Measurements from ENCODE around the gene PKP3. TPM values are rescaled to one million over a fixed set of nuclear protein-coding genes. Genes with fewer than 3 reads are reported as not detected.
A peak's percentile ranks its signal among the peaks of the same experiment; 100 is the strongest.

Gene PKP3
- total and polyA plus RNA-seq, 5 donors from 2014 or later = 0.09 to 0.75 (median 0.28) TPM; not detected in 1

DNA sequence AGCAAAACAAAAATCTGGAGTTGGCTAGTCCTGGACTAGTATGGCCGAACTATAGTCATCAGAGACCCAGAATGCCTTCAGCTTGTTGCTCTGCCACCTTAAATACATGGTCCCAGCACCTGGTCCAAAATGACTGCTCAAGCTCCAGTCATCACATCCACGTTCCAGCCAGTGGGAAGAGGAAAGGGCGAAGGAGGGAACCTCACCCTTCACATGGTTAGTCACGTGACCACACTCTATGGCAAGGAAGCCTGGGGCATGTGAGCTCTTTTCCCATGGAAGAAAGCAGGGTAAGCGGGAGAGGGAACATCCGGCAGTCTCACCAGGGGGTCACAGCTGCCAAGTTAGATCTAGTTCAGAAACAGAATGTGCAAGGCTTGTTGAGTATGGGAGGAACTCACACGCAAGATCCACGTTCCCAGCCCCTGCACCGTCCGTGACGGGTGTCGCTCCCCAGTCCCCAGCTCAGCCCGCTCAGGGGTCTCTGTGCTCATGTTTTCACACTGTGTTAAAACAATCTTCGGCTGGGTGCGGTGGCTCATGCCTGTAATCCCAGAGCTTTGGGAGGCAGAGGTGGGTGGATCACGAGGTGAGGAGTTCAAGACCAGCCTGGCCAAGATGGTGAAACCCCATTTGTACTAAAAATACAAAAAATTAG lies 49.7 kb downstream of the PKP3 start:
- Mint-ChIP-seq H3K9me3 (no peaks in the 10 kb centered on the region), H3K4me1 (peaks cover 0 to 27% (median 10%) of the 10 kb centered on the region in 4 donors), H3K36me3 (no peaks in the 10 kb centered on the region), H3K27ac (no peak overlapping the region), H3K27me3 (no peaks in the 10 kb centered on the region), H3K4me3 (peak overlapping the region in 2 of 4 donors; percentile 49 to 54)
- Histone ChIP-seq H3K4me3 (ENCODE audit: low read depth, low read length) (no peak overlapping the region), H3K27ac (ENCODE audit: insufficient read depth, low read length, poor library complexity, severe bottlenecking) (no peak overlapping the region), H3K27me3 (ENCODE audit: control insufficient read depth, insufficient read depth, low read length) (no peaks in the 10 kb centered on the region), H3K36me3 (ENCODE audit: control insufficient read depth, insufficient read depth, low read length) (no peaks in the 10 kb centered on the region), H3K4me1 (ENCODE audit: control insufficient read depth, insufficient read depth, low read length, poor library complexity, severe bottlenecking) (peaks cover 41% of the 10 kb centered on the region), H3K9me3 (ENCODE audit: control insufficient read depth in 2 of 2, low read length in 2 of 2) (no peaks in the 10 kb centered on the region)
- DNase-seq (no peak), ATAC-seq (ENCODE audit: low read depth in 2 of 2) (no peak)

DNA sequence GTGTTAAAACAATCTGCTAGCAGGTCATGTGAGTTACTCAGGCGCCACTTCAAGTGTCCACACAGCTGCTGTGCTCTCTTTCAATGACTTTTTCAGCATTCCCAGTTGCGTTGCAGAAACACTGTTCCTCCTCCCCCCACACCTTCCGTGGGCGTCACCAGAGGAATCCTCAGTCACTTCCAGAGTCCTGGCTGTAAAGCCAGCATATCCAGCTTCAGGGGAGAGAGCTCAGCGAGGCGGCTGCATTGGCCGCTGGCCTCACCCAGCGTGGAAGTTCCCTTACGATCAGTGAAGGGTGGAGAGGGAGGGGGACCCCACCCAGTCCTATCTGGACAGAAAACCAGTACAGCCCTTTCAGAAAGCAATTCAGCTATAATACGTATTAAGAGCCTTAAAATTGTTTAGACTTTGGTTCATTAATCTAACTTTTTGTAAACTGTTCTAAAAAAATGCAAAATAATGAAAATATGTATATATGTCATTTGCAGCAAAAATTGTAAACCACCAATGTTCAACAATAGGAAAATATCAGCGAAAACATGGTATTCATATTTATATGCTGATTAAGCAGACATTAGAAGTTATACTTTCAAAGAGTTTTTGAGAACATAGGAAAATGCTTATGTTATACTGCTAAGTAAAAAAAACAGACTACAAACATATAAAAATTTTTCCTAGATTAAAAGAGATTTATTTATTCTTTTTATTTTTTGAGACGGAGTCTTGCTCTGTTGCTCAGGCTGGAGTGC lies 50.6 kb downstream of the PKP3 start:
- no peak for DNase-seq
- Histone ChIP-seq H3K4me1 (ENCODE audit: control insufficient read depth, insufficient read depth, low read length, poor library complexity, severe bottlenecking) (peaks cover 38% of the 10 kb centered on the region), H3K36me3 (ENCODE audit: control insufficient read depth, insufficient read depth, low read length) (no peaks in the 10 kb centered on the region), H3K9me3 (ENCODE audit: control insufficient read depth in 2 of 2, low read length in 2 of 2) (no peaks in the 10 kb centered on the region), H3K27me3 (ENCODE audit: control insufficient read depth, insufficient read depth, low read length) (no peaks in the 10 kb centered on the region), H3K4me3 (ENCODE audit: low read depth, low read length) (no peak overlapping the region), H3K27ac (ENCODE audit: insufficient read depth, low read length, poor library complexity, severe bottlenecking) (no peak overlapping the region)
- ATAC-seq (ENCODE audit: low read depth in 2 of 2) = no peak
- Mint-ChIP-seq H3K4me3 (peak overlapping the region in 1 of 4 donors; percentile 49), H3K4me1 (peaks cover 0 to 23% (median 12%) of the 10 kb centered on the region in 4 donors), H3K27ac (no peak overlapping the region), H3K9me3 (no peaks in the 10 kb centered on the region), H3K36me3 (no peaks in the 10 kb centered on the region), H3K27me3 (no peaks in the 10 kb centered on the region)

DNA sequence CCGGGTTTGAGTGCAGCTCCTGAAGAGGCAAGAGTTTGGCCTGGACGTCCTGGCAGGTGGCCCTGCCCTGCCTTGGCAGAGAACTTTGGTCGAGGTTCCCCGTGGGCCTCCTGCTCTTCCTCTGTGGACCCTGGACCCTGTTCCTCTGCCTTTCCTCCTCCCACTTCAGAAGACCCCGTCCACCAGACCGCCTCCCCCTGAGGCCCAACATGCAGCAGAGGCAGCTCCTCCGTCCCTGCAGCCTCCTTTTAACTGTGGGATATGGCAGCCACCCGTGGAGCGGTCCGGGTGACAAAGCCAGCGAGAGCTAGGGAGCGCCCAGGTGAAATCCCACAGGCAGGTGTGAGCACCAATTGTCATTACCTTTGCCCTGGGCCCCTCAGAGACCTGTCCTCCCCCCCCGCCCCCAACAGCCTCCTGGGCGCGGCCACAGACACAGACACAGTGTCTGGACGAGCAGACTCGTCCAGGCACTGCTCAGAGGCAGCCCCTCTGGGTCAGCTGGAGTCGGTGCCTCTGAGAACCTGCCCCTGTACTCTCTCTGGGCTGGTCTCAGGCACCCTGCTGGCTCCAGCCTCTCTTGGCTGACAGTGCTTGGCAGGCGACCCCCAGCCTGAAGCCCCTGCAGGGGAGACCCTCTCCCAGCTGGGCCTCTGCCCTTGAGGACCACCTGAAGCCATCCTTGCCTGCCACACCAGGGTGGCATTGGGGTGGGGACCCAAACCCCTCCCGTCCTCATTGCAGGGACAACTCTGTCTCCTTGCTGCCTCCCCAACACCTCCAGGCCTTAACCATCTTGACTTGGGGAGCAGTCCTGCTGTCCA lies 52.0 kb downstream of the PKP3 start:
- Mint-ChIP-seq H3K27me3 (no peaks in the 10 kb centered on the region), H3K36me3 (no peaks in the 10 kb centered on the region), H3K27ac (no peak overlapping the region), H3K4me3 (peak overlapping the region in 2 of 4 donors; percentile 48 to 78), H3K9me3 (no peaks in the 10 kb centered on the region), H3K4me1 (peaks cover 4 to 24% (median 11%) of the 10 kb centered on the region in 4 donors)
- ATAC-seq (ENCODE audit: low read depth in 2 of 2) = no peak
- Histone ChIP-seq H3K27ac (ENCODE audit: insufficient read depth, low read length, poor library complexity, severe bottlenecking) (no peak overlapping the region), H3K4me3 (ENCODE audit: low read depth, low read length) (no peak overlapping the region), H3K4me1 (ENCODE audit: control insufficient read depth, insufficient read depth, low read length, poor library complexity, severe bottlenecking) (peaks cover 34% of the 10 kb centered on the region), H3K27me3 (ENCODE audit: control insufficient read depth, insufficient read depth, low read length) (no peaks in the 10 kb centered on the region), H3K36me3 (ENCODE audit: control insufficient read depth, insufficient read depth, low read length) (no peaks in the 10 kb centered on the region), H3K9me3 (ENCODE audit: control insufficient read depth in 2 of 2, low read length in 2 of 2) (no peaks in the 10 kb centered on the region)
- DNase-seq = no peak

GRCh38 chr11:446891-447290 lies 52.9 kb downstream of the PKP3 start:
- peak overlapping the region in 1 of 4 donors; percentile 78 for H3K4me3 Mint-ChIP-seq
- peaks cover 6 to 32% (median 14%) of the 10 kb centered on the region in 4 donors for H3K4me1 Mint-ChIP-seq
- Histone ChIP-seq H3K9me3 (ENCODE audit: control insufficient read depth in 2 of 2, low read length in 2 of 2) (no peaks in the 10 kb centered on the region), H3K4me3 (ENCODE audit: low read depth, low read length) (no peak overlapping the region), H3K27me3 (ENCODE audit: control insufficient read depth, insufficient read depth, low read length) (no peaks in the 10 kb centered on the region), H3K36me3 (ENCODE audit: control insufficient read depth, insufficient read depth, low read length) (no peaks in the 10 kb centered on the region), H3K4me1 (ENCODE audit: control insufficient read depth, insufficient read depth, low read length, poor library complexity, severe bottlenecking) (peaks cover 32% of the 10 kb centered on the region), H3K27ac (ENCODE audit: insufficient read depth, low read length, poor library complexity, severe bottlenecking) (no peak overlapping the region)
- no peaks in the 10 kb centered on the region for H3K9me3 Mint-ChIP-seq
- ATAC-seq (ENCODE audit: low read depth in 2 of 2) = no peak
- no peak overlapping the region for H3K27ac Mint-ChIP-seq
- no peaks in the 10 kb centered on the region for H3K36me3 Mint-ChIP-seq
- H3K27me3 Mint-ChIP-seq = no peaks in the 10 kb centered on the region
- no peak for DNase-seq

- ATAC-seq (ENCODE audit: low read depth in 2 of 2) (peak; percentile 65 to 70), DNase-seq (peak; percentile 90 to 93 (median 92))
- Mint-ChIP-seq H3K4me1 (peaks cover 6 to 32% (median 14%) of the 10 kb centered on the region in 4 donors), H3K9me3 (no peaks in the 10 kb centered on the region), H3K27me3 (no peaks in the 10 kb centered on the region), H3K4me3 (peak overlapping the region; percentile 87 to 99 (median 90)), H3K27ac (peak overlapping the region; percentile 38 to 96 (median 87)), H3K36me3 (peaks cover 4% of the 10 kb centered on the region)
- no peaks in the 10 kb centered on the region for H3K9me3 ChIP-seq (ENCODE audit: control insufficient read depth in 2 of 2, low read length in 2 of 2)
- peak overlapping the region; percentile 90 for H3K27ac ChIP-seq (ENCODE audit: insufficient read depth, low read length, poor library complexity, severe bottlenecking)
- H3K4me1 ChIP-seq (ENCODE audit: control insufficient read depth, insufficient read depth, low read length, poor library complexity, severe bottlenecking) = peaks cover 31% of the 10 kb centered on the region
- peaks cover 3% of the 10 kb centered on the region for H3K36me3 ChIP-seq (ENCODE audit: control insufficient read depth, insufficient read depth, low read length)
- H3K27me3 ChIP-seq (ENCODE audit: control insufficient read depth, insufficient read depth, low read length) = no peaks in the 10 kb centered on the region
- peak overlapping the region; percentile 64 for H3K4me3 ChIP-seq (ENCODE audit: low read depth, low read length)
These were observed 54.1 kb downstream of the PKP3 start for GRCh38 chr11:447923-448731.

GRCh38 chr11:449889-450808 lies 56.1 kb downstream of the PKP3 start, which contains the start of gene PTDSS2:
Gene PTDSS2, plus strand, starts transcription at chr11:450279. Its CDS starts 177 bp downstream, at chr11:450456.
- Mint-ChIP-seq H3K27ac (peak within 1 kb of the TSS; percentile 90 to 97 (median 95)), H3K4me3 (peak within 1 kb of the TSS; percentile 94 to 99 (median 96)), H3K9me3 (no peaks in the 10 kb centered on the region), H3K36me3 (peaks cover 4% of the 10 kb centered on the region), H3K4me1 (peaks cover 6 to 44% (median 14%) of the 10 kb centered on the region in 4 donors), H3K27me3 (no peaks in the 10 kb centered on the region)
- Histone ChIP-seq H3K36me3 (ENCODE audit: control insufficient read depth, insufficient read depth, low read length) (peaks cover 9% of the 10 kb centered on the region), H3K4me1 (ENCODE audit: control insufficient read depth, insufficient read depth, low read length, poor library complexity, severe bottlenecking) (peaks cover 31% of the 10 kb centered on the region), H3K4me3 (ENCODE audit: low read depth, low read length) (peak within 1 kb of the TSS; percentile 26), H3K9me3 (ENCODE audit: control insufficient read depth in 2 of 2, low read length in 2 of 2) (no peaks in the 10 kb centered on the region), H3K27ac (ENCODE audit: insufficient read depth, low read length, poor library complexity, severe bottlenecking) (peak within 1 kb of the TSS; percentile 90), H3K27me3 (ENCODE audit: control insufficient read depth, insufficient read depth, low read length) (no peaks in the 10 kb centered on the region)
- ATAC-seq (ENCODE audit: low read depth in 2 of 2) (peak; percentile 85 to 89), DNase-seq (peak; percentile 91 to 96 (median 92))
